K562 (cell line): ENCODE results near the gene RPS6KA2.

Experiments used
- GATAD2B ChIP-seq: fragments of 450-650 bp; IDR thresholded peaks from 2 replicates; pipeline ENCODE4 v1.6.1; 2017; ENCODE audit warnings: mild to moderate bottlenecking, borderline replicate concordance
- NR3C1 ChIP-seq: sonication (generic); formaldehyde crosslinking; IDR thresholded peaks from 2 replicates; pipeline ENCODE4 v1.8.1; 2022; ENCODE audit warnings: missing genetic modification reagents
- POLR2A ChIP-seq: fragments of 450-650 bp; conservative IDR thresholded peaks from 2 replicates; pipeline ENCODE4 v1.6.1; 2016
- ZNF24 ChIP-seq: fragments of 450-650 bp; IDR thresholded peaks from 2 replicates; pipeline ENCODE4 v1.6.1; 2016
- TF ChIP-seq, protein P1 (sequence below), 3 experiments: IDR thresholded peaks in 2 of 3; conservative IDR thresholded peaks in 1 of 3; 2 replicates each; pipeline ENCODE4 v1.5.1; 2011 to 2012; ENCODE audit warnings: low read length in 3 of 3, mild to moderate bottlenecking in 3 of 3, control low read depth in 2 of 3, improper control_type of control experiment in 1 of 3, inconsistent platforms in 1 of 3, low read depth in 1 of 3, mixed read lengths in 1 of 3, moderate library complexity in 1 of 3; ENCODE audit not compliant: insufficient read depth in 2 of 3
- TF ChIP-seq, protein P2 (sequence below): sonication (generic); formaldehyde crosslinking; IDR thresholded peaks from 2 replicates; pipeline ENCODE4 v1.8.0; 2022; ENCODE audit warnings: mild to moderate bottlenecking, low read depth, missing genetic modification reagents

DNA sequence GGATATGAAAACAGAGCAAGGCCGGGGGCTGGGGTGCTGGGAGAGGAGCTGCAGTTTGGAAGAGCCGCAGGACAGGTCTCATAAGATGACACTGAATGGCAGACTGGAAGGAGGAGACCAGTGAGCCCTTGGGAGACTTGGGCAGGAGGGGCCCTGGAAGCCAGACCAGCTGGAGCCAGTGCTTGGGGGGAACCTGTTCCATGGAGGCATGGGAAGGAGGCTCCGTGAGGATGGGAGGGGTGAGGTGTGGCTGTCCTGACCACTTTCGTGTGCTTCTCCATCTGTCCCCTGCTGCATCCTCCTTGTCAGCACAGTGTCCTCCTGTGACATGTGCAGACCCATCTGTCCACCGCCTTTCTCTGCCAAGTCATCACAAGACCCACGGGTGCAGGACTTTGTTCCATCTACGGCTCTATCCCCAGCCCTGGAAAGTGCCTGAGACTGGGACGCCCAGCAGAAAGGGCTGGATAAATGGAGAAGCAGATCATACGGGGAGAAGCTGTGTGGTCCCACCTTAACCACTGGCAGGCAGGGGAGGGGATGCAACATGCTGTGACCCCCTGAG lies 159.5 kb downstream of the RPS6KA2 start:
- TF ChIP-seq, protein P1, sequence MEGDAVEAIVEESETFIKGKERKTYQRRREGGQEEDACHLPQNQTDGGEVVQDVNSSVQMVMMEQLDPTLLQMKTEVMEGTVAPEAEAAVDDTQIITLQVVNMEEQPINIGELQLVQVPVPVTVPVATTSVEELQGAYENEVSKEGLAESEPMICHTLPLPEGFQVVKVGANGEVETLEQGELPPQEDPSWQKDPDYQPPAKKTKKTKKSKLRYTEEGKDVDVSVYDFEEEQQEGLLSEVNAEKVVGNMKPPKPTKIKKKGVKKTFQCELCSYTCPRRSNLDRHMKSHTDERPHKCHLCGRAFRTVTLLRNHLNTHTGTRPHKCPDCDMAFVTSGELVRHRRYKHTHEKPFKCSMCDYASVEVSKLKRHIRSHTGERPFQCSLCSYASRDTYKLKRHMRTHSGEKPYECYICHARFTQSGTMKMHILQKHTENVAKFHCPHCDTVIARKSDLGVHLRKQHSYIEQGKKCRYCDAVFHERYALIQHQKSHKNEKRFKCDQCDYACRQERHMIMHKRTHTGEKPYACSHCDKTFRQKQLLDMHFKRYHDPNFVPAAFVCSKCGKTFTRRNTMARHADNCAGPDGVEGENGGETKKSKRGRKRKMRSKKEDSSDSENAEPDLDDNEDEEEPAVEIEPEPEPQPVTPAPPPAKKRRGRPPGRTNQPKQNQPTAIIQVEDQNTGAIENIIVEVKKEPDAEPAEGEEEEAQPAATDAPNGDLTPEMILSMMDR (IDR thresholded peaks at IDR 0.05 in 2 of 3, conservative IDR thresholded peaks at IDR 0.05 in 1 of 3; ENCODE audit: insufficient read depth in 2 of 3, low read depth in 1 of 3, low read length in 3 of 3) = no peak
- TF ChIP-seq GATAD2B (no peak), ZNF24 (no peak), NR3C1 (CRISPR knock-in tag) (no peak), POLR2A (no peak)
- TF ChIP-seq, protein P2, sequence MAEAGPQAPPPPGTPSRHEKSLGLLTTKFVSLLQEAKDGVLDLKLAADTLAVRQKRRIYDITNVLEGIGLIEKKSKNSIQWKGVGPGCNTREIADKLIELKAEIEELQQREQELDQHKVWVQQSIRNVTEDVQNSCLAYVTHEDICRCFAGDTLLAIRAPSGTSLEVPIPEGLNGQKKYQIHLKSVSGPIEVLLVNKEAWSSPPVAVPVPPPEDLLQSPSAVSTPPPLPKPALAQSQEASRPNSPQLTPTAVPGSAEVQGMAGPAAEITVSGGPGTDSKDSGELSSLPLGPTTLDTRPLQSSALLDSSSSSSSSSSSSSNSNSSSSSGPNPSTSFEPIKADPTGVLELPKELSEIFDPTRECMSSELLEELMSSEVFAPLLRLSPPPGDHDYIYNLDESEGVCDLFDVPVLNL (CRISPR knock-in tag) = no peak
